Heart right ventricle (tissue), 16 donors: ENCODE data around the gene RAP1GAP. TPM values are rescaled to one million over a fixed set of nuclear protein-coding genes. Genes with fewer than 3 reads are reported as not detected.

ENCODE experiments used
- ATAC-seq, 8 donors: fragments of 200-7000 bp; cut with Tn5 transposase; one replicate each; pipeline ENCODE4 v1.9.1; 2020; ENCODE audit warnings: mild to moderate bottlenecking in 8 of 8, moderate library complexity in 8 of 8, moderate number of reproducible peaks in 1 of 8
- DNase-seq, 2 donors: peaks; one replicate each; pipeline ENCODE4 v3.0.0-alpha.2; 2020
- H3K27ac ChIP-seq, 10 donors: fragments of 200-600 bp; sonication (generic) in 2 of 10; one replicate each; pipeline versions ENCODE4 v1.5.0 to v1.8.0; 2020 to 2022; ENCODE audit warnings: mild to moderate bottlenecking in 3 of 10
- H3K27me3 ChIP-seq, 7 donors: fragments of 200-600 bp; one replicate each; pipeline ENCODE4 v1.8.0; 2021 to 2022; ENCODE audit warnings: mild to moderate bottlenecking in 2 of 7
- H3K36me3 ChIP-seq, 9 donors: fragments of 200-600 bp; sonication (generic) in 1 of 9; one replicate each; pipeline versions ENCODE4 v1.5.0 to v1.8.0; 2020 to 2022; ENCODE audit warnings: mild to moderate bottlenecking in 2 of 9
- H3K4me1 ChIP-seq, 9 donors: fragments of 200-600 bp; sonication (generic) in 1 of 9; one replicate each; pipeline versions ENCODE4 v1.5.0 to v1.8.0; 2020 to 2022; ENCODE audit warnings: mild to moderate bottlenecking in 4 of 9
- H3K4me3 ChIP-seq, 10 donors: fragments of 200-600 bp; sonication (generic) in 2 of 10; one replicate each; pipeline versions ENCODE4 v1.5.0 to v1.8.0; 2020 to 2022; ENCODE audit warnings: mild to moderate bottlenecking in 7 of 10, moderate library complexity in 2 of 10
- H3K9me3 ChIP-seq, 11 donors: fragments of 200-600 bp in 10 of 11; sonication (generic) in 2 of 11; one replicate each; pipeline versions ENCODE4 v1.5.0 to v1.8.0; 2013 to 2022; ENCODE audit warnings: mild to moderate bottlenecking in 2 of 11, control low read depth in 1 of 11, moderate library complexity in 1 of 11
- WGBS, 2 donors: extraction: QIAGEN DNeasy Blood & Tissue Kit; methylation state at CpG; one replicate each; pipeline ENCODE4 v1.1.7; 2013; ENCODE audit warnings: inconsistent platforms in 1 of 2; 5-methylcytosine and 5-hydroxymethylcytosine counted together
- intact Hi-C, 10 donors: fragments of 100-400 bp; cut with DNase I; formaldehyde crosslinking; loops; one replicate each; pipeline versions ENCODE4 v1.11.1 to v1.14.2; 2022
- polyA plus RNA-seq, 2 donors: library from polyadenylated mRNA; stranded (reverse); fragments of 200-250 nt; gene quantifications; one replicate each; pipeline ENCODE4 v1.2.3, GENCODE V29; 2013
- total RNA-seq, 10 donors: library from RNA; stranded (reverse); fragmentation: NEBNext Ultra II Directional in 3 of 10; extraction: Animal tissue kit (Norgen Biotek cat#: 25700) in 3 of 10; gene quantifications; one replicate each; pipeline versions ENCODE4 v1.2.1 to v1.2.4, GENCODE V29; 2021 to 2023
- TF ChIP-seq, protein P1 (sequence below), 9 donors: fragments of 200-600 bp; sonication (generic) in 2 of 9; IDR thresholded peaks; one replicate each; pipeline versions ENCODE4 v1.5.0 to v1.8.0; 2021 to 2022; ENCODE audit warnings: antibody characterized with exemption in 9 of 9, mild to moderate bottlenecking in 5 of 9, moderate library complexity in 1 of 9
- donor health status: Arrhythmogenic right ventricular cardiomyopathy.
- donor health status: ischemic (EF 13 %, LVEDD 7.1; RV severe dilation, severe dysfunction).
- donor health status: healthy with polysubstance abuse.
- donor health status: DM: no; HTN: yes; CAD: no.
- donor health status: DM: no; HTN: no; CAD: no.
- donor health status: ischemic (EF 25% LVEDD 6.9; RV normal size, moderate dysfunction).
- donor health status: ischemic (EF 25% LVEDD 5.7; RV mildly dilated, moderate dysfunction).
- donor health status: healthy.
- donor health status: DM: yes; HTN: yes; CAD: no.
- donor health status: Ischemic cardiomyopathy.
- donor health status: ischemic (EF 35%, LVEDD 5.7; RV mildly dilated, moderate dysfunction).
- donor health status: nonischemic (EF 11% LVEDD 7.7; RV severe dilation, severe dysfunction).
- donor health status: DM: yes; HTN: yes; CAD: no.
- donor health status: PGD.
- donor health status: ischemic (EF 29% LVEDD 5.4; RV normal size, mild dysfunction).
- donor health status: nonischemic (EF 23%, LVEDD 6.1; RV moderate dilation, normal function).

RAP1GAP gene
- total and polyA plus RNA-seq, 12 donors = 0.42 to 5.9 (median 4.0) TPM

DNA sequence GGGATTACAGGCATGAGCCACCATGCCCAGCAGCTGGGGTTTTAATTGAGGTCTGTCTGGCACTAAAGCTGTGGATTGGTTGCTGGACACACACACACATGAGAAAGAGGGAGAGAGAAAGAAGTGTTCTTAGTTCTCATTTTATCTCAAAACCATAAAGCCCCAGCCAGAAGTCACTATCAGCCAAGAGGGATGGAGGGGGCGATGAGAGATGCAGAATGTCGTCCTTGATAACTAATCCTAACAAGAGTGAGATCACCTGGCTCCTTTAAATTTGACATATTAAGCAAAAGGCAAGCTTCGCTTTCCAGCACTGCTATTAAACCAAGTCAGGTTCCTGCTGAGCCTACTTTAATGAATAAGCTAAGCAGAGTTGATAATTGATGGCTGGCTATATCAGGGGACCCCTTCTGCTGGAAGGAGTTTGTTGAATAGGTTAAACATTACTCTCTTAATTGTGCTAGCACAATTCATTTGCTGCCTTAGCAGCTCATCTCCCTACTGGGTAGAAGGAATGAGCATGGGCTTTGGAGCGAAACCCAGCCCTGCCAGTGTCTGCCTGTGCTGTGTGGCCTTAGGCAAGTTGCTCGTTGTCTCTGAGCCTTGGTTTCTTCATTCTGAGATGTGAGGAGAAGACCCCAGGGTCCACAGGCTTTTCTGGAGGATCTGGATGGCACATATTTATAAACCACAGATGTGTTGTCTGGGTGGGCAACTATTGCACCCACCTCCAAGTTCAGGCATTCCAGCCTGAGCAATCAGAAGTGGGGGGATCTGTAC, 109.2 kb downstream of the RAP1GAP start:
- peaks cover 0 to 2% (median 0%) of the 10 kb centered on the region in 9 donors for H3K36me3 ChIP-seq
- peaks cover 0 to 19% (median 0%) of the 10 kb centered on the region in 7 donors for H3K27me3 ChIP-seq
- TF ChIP-seq, protein P1, sequence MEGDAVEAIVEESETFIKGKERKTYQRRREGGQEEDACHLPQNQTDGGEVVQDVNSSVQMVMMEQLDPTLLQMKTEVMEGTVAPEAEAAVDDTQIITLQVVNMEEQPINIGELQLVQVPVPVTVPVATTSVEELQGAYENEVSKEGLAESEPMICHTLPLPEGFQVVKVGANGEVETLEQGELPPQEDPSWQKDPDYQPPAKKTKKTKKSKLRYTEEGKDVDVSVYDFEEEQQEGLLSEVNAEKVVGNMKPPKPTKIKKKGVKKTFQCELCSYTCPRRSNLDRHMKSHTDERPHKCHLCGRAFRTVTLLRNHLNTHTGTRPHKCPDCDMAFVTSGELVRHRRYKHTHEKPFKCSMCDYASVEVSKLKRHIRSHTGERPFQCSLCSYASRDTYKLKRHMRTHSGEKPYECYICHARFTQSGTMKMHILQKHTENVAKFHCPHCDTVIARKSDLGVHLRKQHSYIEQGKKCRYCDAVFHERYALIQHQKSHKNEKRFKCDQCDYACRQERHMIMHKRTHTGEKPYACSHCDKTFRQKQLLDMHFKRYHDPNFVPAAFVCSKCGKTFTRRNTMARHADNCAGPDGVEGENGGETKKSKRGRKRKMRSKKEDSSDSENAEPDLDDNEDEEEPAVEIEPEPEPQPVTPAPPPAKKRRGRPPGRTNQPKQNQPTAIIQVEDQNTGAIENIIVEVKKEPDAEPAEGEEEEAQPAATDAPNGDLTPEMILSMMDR (IDR thresholded peaks at IDR 0.05) = no peak
- ATAC-seq (no peak), DNase-seq (no peak)
- H3K27ac ChIP-seq = no peak overlapping the region
- H3K4me3 ChIP-seq = no peak overlapping the region
- H3K9me3 ChIP-seq = no peaks in the 10 kb centered on the region
- H3K4me1 ChIP-seq = no peaks in the 10 kb centered on the region
- WGBS, 2 donors = 75 to 80% methylated on average over 5 of the region's 5 CpGs
- intact Hi-C loops = loop anchor here in 1 of 10 donors (5.0 kb wide), 1 partner anchor 33 kb away; no protein-coding TSS in a partner anchor

DNA sequence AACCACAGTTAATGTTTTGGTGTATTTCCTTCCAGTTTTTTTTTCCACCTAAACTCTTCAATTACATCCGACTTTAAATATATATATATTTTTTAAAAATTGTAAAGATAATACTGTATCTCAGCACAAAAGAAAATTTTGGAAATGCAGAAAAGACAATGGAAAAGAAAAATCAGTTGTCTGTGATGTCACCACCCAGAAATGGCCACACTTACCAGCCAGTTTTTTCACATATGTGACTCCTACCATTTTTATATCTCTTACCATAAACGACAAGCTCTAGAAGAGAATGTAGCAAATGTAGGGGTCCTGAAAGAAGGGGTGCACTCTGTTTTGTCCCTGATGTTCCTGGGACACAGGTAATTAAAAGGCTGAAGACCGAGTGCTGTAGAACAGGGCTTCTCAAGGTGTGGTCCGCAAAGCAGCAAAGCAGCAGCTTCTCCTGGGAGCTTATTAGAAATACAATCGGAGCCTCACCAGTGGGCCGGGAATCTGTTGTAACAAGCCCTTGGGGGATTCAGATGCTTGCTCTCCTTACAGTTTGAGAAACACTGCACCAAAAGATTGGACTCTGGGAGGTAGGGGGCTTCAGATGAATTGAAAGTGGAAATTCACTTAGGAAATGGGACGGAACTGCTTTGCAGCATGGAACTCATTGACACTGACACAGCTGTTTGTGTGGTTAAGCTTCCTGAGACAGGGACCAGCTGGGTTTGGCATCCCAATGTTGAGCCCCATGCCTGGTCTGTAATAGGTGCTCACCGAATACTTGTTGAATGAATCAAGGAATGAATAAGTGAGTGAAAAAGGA, 115.8 kb downstream of the RAP1GAP start:
- H3K9me3 ChIP-seq = no peaks in the 10 kb centered on the region
- peak overlapping the region in 8 of 10 donors; percentile 11 to 78 (median 65) for H3K27ac ChIP-seq
- peak in 2 of 8 donors; percentile 23 to 26 for ATAC-seq
- H3K36me3 ChIP-seq = no peaks in the 10 kb centered on the region
- H3K27me3 ChIP-seq = peaks cover 0 to 32% (median 0%) of the 10 kb centered on the region in 7 donors
- WGBS, 2 donors = 53% methylated on average over 8 of the region's 8 CpGs
- TF ChIP-seq, protein P1 (IDR thresholded peaks at IDR 0.05) = no peak
- intact Hi-C loops = no loop called here
- no peak overlapping the region for H3K4me3 ChIP-seq
- peaks cover 0 to 34% (median 17%) of the 10 kb centered on the region in 9 donors for H3K4me1 ChIP-seq
- no peak for DNase-seq

DNA sequence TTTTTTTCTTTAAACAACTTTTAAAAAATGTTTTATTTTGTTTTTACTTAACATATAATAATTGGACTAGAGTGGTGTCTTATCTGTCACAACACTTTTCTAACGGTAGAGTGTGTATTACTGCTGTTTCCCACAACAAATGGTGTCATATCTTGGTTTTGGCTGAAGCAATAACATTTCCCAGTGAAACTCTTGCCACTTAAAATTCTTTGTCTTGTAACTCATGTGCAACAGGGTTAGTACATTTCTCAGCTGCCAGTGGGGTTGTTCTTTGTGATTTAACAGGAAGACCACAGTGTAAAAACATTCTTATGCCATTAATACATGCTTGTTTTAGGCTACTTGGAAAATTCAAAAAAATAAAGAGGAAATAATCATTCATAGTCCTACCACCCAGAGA, 116.4 kb downstream of the RAP1GAP start:
- WGBS, 2 donors = 5 to 13% methylated on average over 1 of the region's 1 CpG
- TF ChIP-seq, protein P1 (IDR thresholded peaks at IDR 0.05) = no peak
- peaks cover 0 to 34% (median 17%) of the 10 kb centered on the region in 9 donors for H3K4me1 ChIP-seq
- no peak overlapping the region for H3K4me3 ChIP-seq
- H3K9me3 ChIP-seq = no peaks in the 10 kb centered on the region
- peak; percentile 49 to 90 (median 77) for ATAC-seq
- intact Hi-C loops = no loop called here
- H3K36me3 ChIP-seq = no peaks in the 10 kb centered on the region
- peak overlapping the region in 8 of 10 donors; percentile 49 to 78 (median 65) for H3K27ac ChIP-seq
- H3K27me3 ChIP-seq = peaks cover 0 to 32% (median 0%) of the 10 kb centered on the region in 7 donors
- DNase-seq = no peak

DNA sequence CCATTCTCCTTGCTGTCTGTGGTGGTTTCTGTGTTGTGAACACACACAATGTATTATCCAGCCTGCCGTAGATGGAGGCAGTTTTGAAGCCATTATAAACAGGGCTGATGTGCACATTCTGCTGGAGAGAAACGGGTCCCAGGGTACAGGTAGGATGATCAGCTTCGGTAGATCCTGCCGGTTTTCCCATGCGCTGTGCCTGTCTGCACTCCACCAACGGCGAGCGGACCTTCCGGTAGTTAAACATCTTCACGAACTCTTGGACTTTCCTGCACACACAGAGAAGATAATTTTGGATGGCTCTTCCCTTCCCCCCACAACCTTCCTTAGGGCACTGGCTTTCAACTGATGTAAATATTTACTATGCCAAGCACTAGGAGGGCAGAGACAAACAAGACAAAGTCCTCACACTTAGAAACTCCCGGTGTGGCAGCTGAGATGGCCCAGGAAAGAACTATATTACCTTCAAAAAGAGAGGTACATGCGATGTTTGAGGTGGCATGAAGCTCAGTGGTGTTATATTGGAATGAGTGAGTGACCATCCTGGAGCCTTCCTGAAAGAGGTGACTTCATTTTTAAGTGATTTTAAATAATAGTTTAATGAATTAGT, 118.2 kb downstream of the RAP1GAP start:
- H3K27ac ChIP-seq = peak overlapping the region in 1 of 10 donors; percentile 68
- TF ChIP-seq, protein P1 (IDR thresholded peaks at IDR 0.05) = no peak
- ATAC-seq = no peak
- intact Hi-C loops = no loop called here
- H3K27me3 ChIP-seq = peaks cover 0 to 24% (median 0%) of the 10 kb centered on the region in 7 donors
- 82 to 83% methylated on average over 12 of the region's 12 CpGs for WGBS, 2 donors
- no peaks in the 10 kb centered on the region for H3K36me3 ChIP-seq
- no peak for DNase-seq
- no peaks in the 10 kb centered on the region for H3K9me3 ChIP-seq
- no peak overlapping the region for H3K4me3 ChIP-seq
- H3K4me1 ChIP-seq = peaks cover 0 to 44% (median 23%) of the 10 kb centered on the region in 9 donors
